Muscle of back (tissue), 11 donors: Measurements from ENCODE around the gene ERCC5. TPM values are rescaled to one million over a fixed set of nuclear protein-coding genes. Genes with fewer than 3 reads are reported as not detected.

Experiments used
- DNase-seq, 3 donors: peaks; one replicate each; pipeline versions ENCODE4 v3.0.0 to v3.0.0-alpha.2; 2013
- polyA plus RNA-seq, 10 donors: library from polyadenylated mRNA; unstranded; fragments of 120-200 nt; gene quantifications; one replicate each; pipeline ENCODE4 v1.2.1, GENCODE V29; 2013; ENCODE audit not compliant: insufficient read length in 10 of 10

ERCC5 gene
- polyA plus RNA-seq, 10 donors, result 33.3 to 49.0 (median 42.2) TPM

DNA sequence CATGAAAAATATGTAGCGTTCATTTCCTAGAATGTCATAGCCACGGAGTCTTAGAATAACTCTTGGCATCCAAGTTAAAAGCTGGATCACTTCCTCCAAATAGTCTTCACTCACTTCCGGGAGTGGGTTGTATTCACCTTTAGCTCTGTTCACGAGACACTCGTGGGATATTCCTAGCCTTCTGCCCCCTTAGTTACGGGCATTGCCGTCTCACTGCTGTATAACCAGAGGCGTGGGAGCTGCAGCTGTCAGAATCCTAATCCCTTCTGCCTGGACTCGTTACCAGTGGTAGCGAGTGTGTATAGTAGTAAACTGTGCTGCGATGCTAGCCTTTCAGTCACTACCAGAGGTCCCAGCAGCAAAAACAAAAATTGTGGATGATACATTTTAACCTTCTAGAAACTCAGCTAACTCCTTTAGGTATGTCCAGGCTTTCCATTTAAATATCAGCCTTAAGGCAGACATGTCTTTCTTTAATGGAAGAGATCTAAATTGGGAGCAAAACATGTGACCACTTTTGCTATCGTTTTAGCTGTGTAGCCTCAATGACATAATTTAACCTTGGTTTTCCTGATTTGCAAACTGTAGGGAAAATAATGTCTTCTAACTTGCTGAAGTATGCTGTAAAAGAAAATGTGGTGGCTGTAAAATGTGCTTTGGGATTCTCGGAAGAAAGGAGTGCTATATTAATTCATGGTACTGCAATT is 34.1 kb downstream of the ERCC5 start:
- DNase-seq, result peak in 2 of 3 donors; percentile 22 to 39

DNA sequence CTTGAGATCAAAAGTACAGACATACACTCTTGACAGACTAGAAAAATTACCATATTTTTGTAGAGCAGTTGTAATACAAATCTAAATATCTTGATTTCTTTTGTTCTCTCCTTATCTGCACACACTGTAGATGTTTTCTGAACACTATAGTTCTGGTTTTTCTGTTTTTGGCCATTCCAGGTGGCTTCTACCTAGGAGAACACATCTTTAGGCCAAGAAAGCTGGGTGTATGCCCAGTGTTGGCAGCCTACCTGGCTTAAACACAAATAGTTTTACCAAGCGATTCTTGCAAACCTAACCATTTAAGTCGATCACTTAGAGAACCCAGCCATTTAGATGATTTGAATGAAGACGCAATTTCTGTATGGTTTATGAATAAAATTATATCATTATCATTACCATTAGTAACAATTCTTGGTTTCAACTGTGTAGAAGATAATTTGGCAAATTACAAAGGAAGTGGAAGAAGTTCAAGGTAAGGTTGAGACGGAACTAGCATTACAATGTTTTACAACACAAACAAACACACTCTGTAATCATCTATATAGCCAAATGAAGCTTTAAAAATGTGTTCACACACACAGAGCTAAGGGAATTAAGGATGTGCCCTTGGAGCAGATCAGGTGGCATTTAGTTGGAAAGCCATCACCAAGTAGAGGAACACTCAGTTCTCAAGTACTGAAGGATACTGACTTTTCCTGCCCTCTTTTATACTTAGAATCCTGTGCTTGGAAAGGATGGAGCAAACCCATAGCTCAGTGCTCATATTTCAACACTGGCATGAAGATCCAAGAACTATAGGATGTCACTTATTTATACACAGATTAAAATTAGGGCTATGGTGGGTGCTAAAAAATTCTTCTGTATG is 36.2 kb downstream of the ERCC5 start:
- DNase-seq, result no peak

DNA sequence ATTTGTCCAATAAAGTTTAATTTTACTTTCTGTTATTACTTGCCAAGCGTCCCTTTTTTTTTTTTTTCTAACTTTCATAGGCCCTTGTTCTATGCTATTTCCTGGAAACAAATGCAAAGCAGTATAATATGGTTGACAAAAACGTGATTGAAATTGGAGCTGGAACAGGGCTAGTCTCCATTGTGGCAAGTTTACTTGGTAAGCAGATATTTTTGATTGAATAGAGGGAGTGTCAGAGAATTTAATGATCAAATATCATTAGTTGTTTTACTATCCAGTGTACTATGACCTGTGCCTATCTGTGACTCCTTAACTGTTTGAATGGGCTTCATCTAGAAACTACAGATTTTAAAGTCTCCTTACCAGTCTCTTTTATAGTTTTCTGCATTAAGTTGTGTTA is 46.7 kb downstream of the ERCC5 start:
- no peak for DNase-seq

DNA sequence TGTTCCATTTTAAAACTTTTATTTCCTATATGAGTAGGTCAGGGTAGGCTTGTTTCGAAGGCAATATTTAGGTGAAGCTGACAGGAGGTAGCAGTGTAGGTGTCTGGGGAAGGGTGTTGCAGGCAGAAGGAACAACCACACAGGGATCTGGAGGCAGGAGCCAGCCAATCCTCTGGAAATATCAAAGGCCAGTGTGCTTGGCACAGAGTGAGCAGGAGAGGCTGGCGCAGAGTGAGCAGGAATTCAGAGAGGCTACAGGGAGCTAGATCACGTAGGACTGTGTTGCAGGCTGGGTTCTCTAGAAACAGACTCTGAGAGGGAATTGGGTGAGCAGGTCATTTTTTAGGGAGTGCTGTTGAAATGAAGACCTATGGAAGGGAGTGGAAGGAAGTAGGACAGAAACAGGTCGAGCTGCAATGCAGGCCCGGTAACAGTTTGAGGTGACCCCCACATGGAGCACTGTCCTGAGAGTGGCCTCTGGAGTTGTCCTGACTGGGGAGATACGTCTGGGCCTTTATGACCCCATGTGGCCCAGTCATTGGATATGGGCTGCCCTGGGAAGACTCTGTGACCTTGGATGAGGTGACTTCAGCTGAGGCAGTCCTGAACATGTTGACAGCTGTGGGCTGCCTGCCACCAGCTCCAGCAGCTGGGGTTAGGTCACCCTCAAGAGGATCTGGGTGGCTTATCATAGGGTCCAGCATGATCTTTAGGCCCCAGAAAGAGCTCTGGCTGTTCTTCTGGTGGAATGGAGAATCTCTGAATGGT is 51.7 kb downstream of the ERCC5 start:
- DNase-seq, result no peak

DNA sequence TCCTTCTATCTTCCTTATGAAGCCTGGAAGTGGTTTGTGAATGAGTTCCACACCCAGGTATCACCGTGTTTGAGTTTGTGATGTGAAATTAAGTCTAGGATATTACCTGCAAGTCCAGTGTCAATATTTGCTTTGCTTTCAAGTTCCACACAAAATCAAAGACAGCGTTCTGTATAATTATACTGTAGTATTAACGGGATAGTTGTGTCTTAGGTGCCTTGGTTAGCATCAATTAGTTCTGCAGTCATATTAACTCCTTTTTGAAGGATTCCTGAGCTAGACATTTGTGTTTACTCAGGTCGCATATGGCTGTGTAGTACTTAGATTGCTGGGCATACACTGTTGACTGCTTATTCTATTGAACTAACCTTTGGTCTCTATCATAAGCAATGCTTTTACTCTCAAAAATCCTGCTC is 54.4 kb downstream of the ERCC5 start:
- DNase-seq, result no peak

DNA sequence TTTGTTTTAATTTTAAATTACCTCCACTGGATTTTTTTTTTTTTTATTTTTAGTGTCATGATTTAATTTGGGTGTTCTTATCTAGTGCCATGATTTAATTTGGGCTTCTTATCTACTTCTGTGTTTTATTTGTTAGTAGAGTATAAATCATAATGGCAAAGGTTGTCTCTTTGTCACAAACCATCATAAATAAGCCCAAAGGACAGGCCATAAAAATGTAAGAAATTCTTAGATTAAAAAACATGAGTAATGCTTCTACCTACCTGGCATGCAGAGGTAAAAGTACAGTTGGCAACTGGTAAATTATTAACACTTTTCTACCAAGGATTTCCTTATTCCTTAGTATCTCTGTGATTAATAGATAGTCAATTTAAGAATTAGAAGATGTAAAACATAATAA is 55.2 kb downstream of the ERCC5 start:
- DNase-seq, result no peak

DNA sequence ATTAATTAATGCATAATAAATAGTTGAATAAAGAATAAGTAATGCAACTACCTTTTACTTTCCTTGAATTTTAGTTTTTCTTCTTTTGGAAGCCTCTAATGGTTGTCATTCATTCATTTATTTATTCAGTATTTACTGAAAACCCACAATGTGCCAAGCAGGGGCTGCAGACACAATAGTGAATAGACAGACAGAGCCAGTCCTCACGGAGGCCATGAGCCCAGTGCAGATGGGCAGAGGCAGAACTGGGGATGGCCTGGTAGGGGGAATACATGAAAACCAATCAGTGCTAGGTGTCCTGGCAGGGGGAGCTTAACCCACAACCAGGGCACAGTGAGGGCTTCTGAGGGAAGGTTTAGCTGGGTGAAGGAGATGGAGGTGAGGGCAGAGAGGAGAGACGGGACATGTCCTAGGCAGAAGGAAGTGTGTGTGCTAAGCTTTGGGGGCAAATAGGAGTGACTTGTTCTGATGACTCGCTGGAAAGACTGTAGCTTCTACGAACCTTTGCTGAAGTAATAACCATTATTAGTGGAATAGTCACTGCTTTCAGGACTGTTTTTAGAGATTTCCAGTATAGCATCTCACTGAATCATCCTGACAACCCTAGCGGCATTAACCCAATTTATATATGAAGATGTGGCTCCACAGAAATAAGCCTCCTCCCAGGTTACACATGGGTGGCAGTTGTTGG is 55.9 kb downstream of the ERCC5 start:
- DNase-seq, result no peak

DNA sequence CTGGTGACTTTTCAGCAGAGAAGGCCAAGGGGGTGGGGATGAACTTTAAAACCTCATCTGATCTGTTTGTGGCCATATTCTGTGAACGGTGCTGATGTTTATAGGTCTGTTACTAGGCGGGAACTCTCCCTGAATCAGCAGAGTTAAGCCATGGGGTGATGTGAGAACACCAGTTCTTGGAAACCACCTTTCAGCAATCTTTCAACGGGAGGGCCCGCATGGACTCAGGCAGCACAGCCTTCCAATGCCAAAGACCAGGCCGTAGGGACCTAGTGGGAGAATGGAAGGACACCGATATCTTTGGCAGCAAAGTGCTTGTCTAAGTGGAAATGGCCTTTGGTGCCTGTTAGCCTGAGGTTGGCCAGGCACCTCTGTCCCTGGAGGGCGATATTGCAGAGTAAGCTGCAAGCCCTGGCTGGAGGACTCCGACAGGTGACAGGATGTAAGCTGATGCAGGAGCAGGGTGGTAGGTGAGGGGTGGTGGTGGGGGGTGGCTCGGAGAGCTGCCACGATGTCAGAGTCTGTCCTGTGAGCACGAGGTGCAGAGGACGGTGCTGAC is 57.0 kb downstream of the ERCC5 start:
- DNase-seq, result no peak

DNA sequence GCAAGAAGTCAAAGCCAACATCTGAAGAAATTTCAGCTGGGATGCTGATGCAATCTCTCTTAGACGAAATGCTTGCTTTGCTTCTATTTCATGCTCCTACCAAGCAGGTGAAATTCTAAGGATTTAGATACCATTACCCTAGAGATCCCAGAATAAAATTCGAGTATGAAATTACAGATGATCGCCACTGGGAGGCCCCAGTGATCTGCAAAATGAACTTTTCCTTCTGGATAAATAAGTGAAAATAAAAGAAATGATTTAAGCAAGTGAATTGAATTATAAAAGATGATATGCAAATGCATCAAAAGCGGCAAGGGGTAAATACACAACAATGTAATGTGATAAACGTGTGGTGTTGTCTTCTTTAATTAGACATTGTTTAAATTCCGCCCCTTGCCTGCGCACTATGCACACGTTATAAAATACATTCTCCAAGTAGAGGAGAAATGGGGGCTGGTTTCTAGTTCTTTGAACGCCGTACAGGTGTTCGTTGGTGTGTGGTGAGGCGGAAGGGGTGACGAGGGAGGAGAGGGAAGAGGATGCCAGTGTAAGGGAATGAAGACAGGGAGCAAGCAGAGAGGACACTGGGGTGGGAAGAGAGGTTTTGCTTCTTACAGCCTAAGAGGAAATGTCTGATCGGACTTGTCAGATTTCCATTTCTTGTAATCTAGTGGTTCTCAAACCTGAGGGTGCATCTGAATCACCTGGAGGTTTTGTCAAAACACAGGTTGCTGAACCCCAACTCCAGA is 58.0 kb downstream of the ERCC5 start:
- peak in 1 of 3 donors; percentile 16 for DNase-seq

DNA sequence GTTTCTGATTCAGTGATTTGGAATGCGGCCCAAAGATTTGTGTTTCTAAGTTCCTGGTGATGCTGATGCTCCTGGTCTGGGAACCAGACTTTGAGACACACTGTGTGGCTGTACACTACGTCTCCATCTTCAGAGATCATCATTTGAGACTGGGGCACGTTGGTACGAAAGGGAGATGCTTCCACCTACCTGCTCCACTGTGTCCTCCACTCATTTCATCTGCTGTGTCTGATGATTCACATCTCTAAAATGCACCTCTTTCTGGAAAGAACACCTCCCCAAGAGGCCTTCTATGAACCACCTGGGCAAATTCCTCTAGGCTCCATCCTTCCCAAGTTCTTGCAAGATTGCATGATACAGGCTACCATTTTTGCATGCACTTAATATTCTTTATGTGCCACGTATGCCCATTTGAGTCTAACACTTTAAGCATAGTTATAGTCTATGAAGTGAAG is 58.6 kb downstream of the ERCC5 start:
- DNase-seq, result no peak

DNA sequence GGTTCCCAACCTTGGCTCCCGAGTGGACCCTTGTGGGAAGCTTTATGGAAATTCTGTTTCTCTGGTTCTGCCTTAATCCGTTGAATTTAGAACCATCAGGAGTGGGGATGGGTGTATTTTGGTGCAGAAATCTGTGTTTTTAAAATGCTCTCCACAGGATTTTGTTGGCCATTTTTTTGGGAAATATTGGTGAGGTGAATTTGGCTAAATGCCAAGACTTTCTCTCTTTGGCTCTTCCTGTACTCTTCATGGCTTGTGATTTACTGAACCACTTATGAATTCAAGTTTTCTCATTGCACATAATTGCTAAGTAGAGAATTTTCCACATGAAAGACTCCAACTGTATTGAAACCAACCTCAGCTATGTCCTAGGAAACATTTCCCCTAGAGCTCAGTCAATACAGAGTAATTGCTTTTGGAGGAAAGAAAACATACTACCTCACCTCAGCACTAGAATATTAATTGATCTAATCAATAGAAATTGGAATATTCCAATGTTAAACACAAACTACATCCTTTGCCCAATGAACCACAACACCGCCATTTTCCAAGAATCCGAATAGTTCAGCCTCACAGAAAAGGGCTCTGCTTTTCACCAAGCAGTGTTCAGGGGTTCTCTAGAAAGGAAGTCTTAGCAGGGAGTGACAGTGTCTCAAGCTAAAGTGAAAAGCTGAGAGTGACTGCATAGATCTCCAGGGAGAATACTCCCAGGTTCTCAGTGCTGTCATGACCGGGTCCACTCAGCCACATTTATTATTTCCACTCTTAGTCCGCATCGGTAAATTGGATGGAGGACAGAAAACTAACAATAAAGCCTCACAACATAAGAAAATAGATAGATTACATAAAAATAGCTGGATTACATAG is 60.3 kb downstream of the ERCC5 start:
- no peak for DNase-seq

DNA sequence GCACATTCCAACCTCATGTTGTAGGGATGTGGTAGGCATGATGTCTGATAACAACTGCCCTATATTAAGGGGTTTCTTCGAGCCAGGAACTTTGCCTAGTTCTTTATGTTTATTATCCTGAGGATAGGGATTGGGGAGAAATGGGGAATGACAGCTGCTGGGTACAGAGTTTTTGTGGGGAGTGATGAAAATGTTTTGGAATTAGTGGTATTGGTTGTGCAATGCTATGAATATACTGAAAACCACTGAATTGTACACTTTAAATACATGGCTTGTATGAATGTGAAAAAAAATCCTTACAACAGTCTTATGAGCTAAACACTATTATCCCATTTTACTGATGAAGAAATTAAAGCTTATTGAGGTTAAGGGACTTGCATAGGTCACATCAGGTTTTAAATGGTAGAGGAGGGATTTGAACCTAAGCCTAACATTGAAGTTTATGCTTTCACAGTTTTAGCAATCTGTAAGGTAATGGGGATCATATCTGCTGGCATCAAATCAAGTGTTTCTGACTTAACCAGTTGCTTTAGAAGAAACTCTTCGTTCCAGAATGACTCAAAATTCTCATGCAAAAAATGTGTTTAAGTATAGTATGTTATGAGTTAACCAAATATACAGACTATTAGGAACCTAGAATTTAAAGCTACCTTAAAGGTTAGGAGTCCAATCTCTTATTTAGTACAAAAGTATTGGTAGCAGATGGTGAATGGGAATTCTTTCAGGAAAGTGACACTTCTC is 61.4 kb downstream of the ERCC5 start:
- no peak for DNase-seq

DNA sequence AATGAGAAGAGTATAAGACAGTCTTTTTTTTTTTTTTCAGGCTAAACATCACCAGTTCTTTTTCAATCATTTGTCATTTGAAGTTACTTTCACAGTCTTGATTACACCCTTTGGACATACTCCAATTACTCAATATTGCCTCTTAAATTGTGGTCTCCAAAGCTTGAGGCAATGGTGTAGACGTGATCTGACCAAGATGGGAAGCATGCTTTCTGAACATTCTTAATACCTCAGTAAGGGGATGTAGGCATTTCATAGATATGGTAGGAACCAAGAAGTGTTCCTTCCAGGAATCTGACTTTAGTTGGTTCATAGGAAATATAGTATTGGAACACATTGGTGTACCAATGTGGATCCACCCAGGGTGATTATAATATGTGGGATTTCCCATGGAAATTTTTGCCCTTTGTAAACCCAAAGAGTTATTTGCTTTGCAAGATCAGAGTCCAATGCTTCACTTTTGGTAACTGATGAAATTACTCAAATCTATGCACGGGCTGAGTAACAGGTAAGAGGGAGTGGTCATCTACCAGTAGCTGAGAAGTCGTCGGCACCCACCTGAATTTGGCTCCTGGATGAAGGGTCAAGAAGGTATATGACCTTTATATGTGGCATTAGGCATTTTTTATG is 62.2 kb downstream of the ERCC5 start:
- DNase-seq, result no peak

DNA sequence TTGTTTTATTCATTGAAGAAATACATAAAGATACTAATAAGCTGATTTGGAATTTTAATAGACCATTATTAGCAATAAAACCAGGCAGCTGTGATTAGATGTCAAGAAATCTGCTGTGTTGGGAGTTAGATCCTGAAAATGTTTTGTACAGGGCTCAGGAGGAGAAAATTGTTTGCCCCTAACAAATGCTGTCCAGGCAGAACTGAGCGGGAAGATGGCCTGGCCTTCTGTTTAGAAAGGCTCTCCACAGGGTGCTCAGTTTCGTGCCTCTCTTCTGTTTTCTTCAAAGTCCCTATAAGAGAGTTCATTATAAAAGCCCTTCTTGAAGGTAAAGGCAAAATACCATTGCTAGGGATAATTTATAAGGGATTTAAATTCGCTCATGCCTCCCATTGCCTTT is 64.1 kb downstream of the ERCC5 start:
- no peak for DNase-seq

DNA sequence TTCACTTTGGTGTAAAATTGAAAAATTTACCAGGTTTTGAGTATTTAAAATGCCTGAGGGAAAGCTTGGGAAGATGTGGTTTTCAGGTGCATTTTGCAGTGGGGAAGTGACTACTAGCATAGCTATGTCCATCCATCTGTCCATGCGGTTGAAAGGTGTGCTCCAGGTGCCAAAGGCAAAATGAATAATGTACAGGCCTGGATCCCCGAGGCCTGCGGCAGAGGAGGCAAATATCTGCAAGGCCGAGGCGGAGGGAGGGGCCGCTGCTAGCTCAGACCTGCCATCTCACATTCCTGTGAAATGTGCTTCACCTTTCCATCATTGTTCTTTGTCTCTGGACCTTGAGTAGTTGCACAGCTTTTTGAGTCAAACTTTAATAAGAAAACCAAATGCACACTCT is 65.5 kb downstream of the ERCC5 start:
- no peak for DNase-seq

DNA sequence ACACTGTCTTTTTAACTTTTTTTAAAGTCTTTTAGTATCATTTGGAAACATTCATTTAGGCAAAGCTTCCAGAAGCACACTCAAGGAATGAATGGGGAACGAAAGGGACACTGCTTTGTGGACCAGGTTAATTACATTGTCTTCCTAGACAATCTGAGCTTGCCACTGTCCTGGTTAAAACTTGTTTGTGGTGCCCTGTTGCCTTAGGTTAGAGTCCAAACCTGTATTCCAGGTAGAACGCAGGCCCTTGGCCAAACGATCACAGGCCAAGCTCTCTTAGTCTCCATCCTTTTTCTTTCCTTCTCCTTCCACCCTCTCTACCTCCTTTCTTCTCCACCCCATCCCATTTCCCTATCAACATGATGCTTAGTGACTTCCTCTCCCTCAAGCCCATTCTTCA is 66.8 kb downstream of the ERCC5 start:
- no peak for DNase-seq

DNA sequence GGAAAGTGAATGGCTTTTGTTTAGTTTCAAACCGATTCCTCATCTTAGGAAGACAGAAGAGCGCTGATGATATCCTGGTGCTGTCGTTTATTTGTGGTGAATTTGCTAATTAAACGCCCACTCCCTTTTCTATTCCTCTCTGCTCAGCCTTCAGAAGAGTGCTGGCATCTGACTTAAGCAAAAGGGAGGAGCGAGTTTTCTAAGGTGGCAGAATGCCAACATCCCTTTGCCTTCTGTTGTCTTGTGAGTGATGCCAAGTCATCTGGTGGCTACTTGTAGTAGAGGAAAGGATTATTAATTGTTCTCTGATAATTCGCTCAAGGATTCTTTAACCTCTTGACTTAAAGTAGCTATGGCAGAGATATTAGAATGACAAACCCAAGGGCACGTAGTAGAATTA is 68.1 kb downstream of the ERCC5 start:
- DNase-seq, result no peak

DNA sequence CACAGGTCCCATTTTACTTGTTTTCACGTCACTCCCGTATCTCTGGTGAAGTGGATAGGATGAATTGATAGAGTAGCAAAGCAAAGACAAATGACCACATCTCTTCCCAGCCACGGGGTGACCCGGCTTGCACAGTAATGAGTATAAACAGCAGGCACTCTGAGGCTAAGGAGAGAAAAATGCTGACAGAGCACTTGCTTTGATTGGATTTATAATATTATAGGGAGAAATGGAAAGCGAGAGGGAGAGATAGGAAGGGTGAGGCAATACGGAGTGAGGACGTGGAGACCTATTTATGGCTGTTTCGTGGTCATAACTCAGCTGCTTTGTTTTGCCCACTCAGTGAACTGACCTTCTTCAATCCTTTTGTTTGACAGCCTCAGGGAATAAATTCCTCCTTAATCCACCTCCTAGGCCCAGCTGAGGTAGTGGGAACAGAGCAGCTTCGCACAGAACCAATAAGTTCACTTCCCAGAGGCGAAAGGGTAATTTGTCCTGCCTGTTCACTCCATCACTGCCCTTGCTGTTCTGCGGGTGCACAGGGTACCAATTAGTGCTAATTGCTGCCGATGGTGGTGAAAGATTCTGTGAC is 68.6 kb downstream of the ERCC5 start:
- DNase-seq, result no peak
